Measurements from ENCODE around the gene MOGAT3.

MOGAT3 gene

GRCh38 chr7:101238226-101239182 lies 37.7 kb upstream of the MOGAT3 start:
- Mint-ChIP-seq H3K36me3 (peaks cover 20% of the 10 kb centered on the region), H3K27me3 (no peaks in the 10 kb centered on the region), H3K4me3 (no peak overlapping the region), H3K27ac (no peak overlapping the region), H3K4me1 (peaks cover 16% of the 10 kb centered on the region), H3K9me3 (no peaks in the 10 kb centered on the region)
- DNase-seq = no peak
- CTCF ChIA-PET = interaction anchor here (1.5 kb wide), 1 partner anchor 53 kb away, joined by 7 read pairs; no protein-coding TSS in a partner anchor

GRCh38 chr7:101237206-101238067 lies 36.6 kb upstream of the MOGAT3 start, which contains the start of gene CLDN15:
TSS of gene CLDN15 (minus strand) at chr7:101237802. CDS start at chr7:101237581, 221 bp downstream.
- H3K9me3 Mint-ChIP-seq = no peaks in the 10 kb centered on the region
- CTCF ChIA-PET = interaction anchor here (1.5 kb wide), 1 partner anchor 54 kb away, joined by 7 read pairs; no protein-coding TSS in a partner anchor
- H3K36me3 Mint-ChIP-seq = peaks cover 16% of the 10 kb centered on the region
- no peak for DNase-seq
- H3K4me3 Mint-ChIP-seq = no peak within 1 kb of the TSS
- H3K27ac Mint-ChIP-seq = no peak within 1 kb of the TSS
- no peaks in the 10 kb centered on the region for H3K27me3 Mint-ChIP-seq
- peaks cover 7% of the 10 kb centered on the region for H3K4me1 Mint-ChIP-seq

- peaks cover 16% of the 10 kb centered on the region for H3K36me3 Mint-ChIP-seq
- CTCF ChIA-PET = interaction anchor here (0.6 to 1.5 kb wide), 2 partner anchors 55 to 172 kb away, joined by 3 to 7 read pairs; no protein-coding TSS in a partner anchor
- H3K4me3 Mint-ChIP-seq = no peak overlapping the region
- H3K9me3 Mint-ChIP-seq = no peaks in the 10 kb centered on the region
- no peak overlapping the region for H3K27ac Mint-ChIP-seq
- H3K27me3 Mint-ChIP-seq = no peaks in the 10 kb centered on the region
- DNase-seq = no peak
- H3K4me1 Mint-ChIP-seq = peaks cover 5% of the 10 kb centered on the region
These were observed 35.5 kb upstream of the MOGAT3 start for GRCh38 chr7:101236292-101236835.

- Mint-ChIP-seq H3K9me3 (no peaks in the 10 kb centered on the region), H3K36me3 (peaks cover 15% of the 10 kb centered on the region)
These were observed 34.7 kb upstream of the MOGAT3 start for GRCh38 chr7:101235522-101235921.

GRCh38 chr7:101235050-101235449 lies 34.2 kb upstream of the MOGAT3 start:
- H3K4me1 Mint-ChIP-seq = peaks cover 4% of the 10 kb centered on the region
- CTCF ChIA-PET = interaction anchor here (2.1 to 3.1 kb wide), 2 partner anchors 9 to 48 kb away, joined by 13 to 16 read pairs; partner anchors contain the start of gene FIS1
- H3K4me3 Mint-ChIP-seq = no peak overlapping the region
- H3K27ac Mint-ChIP-seq = no peak overlapping the region
- peaks cover 15% of the 10 kb centered on the region for H3K36me3 Mint-ChIP-seq
- H3K9me3 Mint-ChIP-seq = no peaks in the 10 kb centered on the region
- DNase-seq = no peak
- no peaks in the 10 kb centered on the region for H3K27me3 Mint-ChIP-seq

More at GRCh38 chr7:101235522-101235921, 34.7 kb upstream of the MOGAT3 start:
- CTCF ChIA-PET = interaction anchor here (0.6 to 3.1 kb wide), 3 partner anchors 9 to 173 kb away, joined by 3 to 16 read pairs (median 13); partner anchors contain the start of gene FIS1
- no peak for DNase-seq
- H3K27me3 Mint-ChIP-seq = no peaks in the 10 kb centered on the region
- H3K4me1 Mint-ChIP-seq = peaks cover 3% of the 10 kb centered on the region
- no peak overlapping the region for H3K27ac Mint-ChIP-seq
- H3K4me3 Mint-ChIP-seq = no peak overlapping the region

- Mint-ChIP-seq H3K4me1 (peaks cover 4% of the 10 kb centered on the region), H3K36me3 (peaks cover 15% of the 10 kb centered on the region), H3K4me3 (no peak overlapping the region), H3K9me3 (no peaks in the 10 kb centered on the region), H3K27ac (no peak overlapping the region), H3K27me3 (no peaks in the 10 kb centered on the region)
- no peak for DNase-seq
- CTCF ChIA-PET = interaction anchor here (2.1 to 3.1 kb wide), 2 partner anchors 10 to 48 kb away, joined by 13 to 16 read pairs; partner anchors contain the start of gene FIS1
These were observed 33.8 kb upstream of the MOGAT3 start for GRCh38 chr7:101234636-101235035.

- Mint-ChIP-seq H3K27me3 (no peaks in the 10 kb centered on the region), H3K27ac (no peak overlapping the region), H3K4me3 (no peak overlapping the region), H3K36me3 (peaks cover 14% of the 10 kb centered on the region), H3K9me3 (no peaks in the 10 kb centered on the region), H3K4me1 (peaks cover 4% of the 10 kb centered on the region)
- DNase-seq = no peak
- CTCF ChIA-PET = interaction anchor here (2.1 to 3.1 kb wide), 2 partner anchors 10 to 49 kb away, joined by 13 to 16 read pairs; partner anchors contain the start of gene FIS1
These were observed 33.2 kb upstream of the MOGAT3 start for GRCh38 chr7:101233907-101234547.

- Mint-ChIP-seq H3K4me1 (peaks cover 4% of the 10 kb centered on the region), H3K4me3 (no peak overlapping the region), H3K36me3 (peaks cover 18% of the 10 kb centered on the region), H3K27me3 (no peaks in the 10 kb centered on the region), H3K27ac (no peak overlapping the region), H3K9me3 (no peaks in the 10 kb centered on the region)
- CTCF ChIA-PET = interaction anchor here (3.1 kb wide), 1 partner anchor 12 kb away, joined by 16 read pairs; the partner anchor contains the start of gene FIS1
- no peak for DNase-seq
These were observed 31.5 kb upstream of the MOGAT3 start for GRCh38 chr7:101232141-101232850.

GRCh38 chr7:101231644-101232043 lies 30.8 kb upstream of the MOGAT3 start:
- Mint-ChIP-seq H3K4me1 (peaks cover 4% of the 10 kb centered on the region), H3K4me3 (no peak overlapping the region), H3K27ac (peak overlapping the region; percentile 14), H3K36me3 (peaks cover 22% of the 10 kb centered on the region), H3K27me3 (no peaks in the 10 kb centered on the region), H3K9me3 (no peaks in the 10 kb centered on the region)
- CTCF ChIA-PET = interaction anchor here (1.1 kb wide), 1 partner anchor 12 kb away, joined by 3 read pairs; no protein-coding TSS in a partner anchor
- DNase-seq = no peak

GRCh38 chr7:101226721-101227120 lies 25.9 kb upstream of the MOGAT3 start:
- Mint-ChIP-seq H3K27ac (no peak overlapping the region), H3K4me3 (no peak overlapping the region), H3K27me3 (no peaks in the 10 kb centered on the region), H3K9me3 (no peaks in the 10 kb centered on the region), H3K4me1 (peaks cover 9% of the 10 kb centered on the region), H3K36me3 (peaks cover 46% of the 10 kb centered on the region)
- no peak for DNase-seq
- CTCF ChIA-PET = no interaction called here

- H3K4me1 Mint-ChIP-seq = peaks cover 9% of the 10 kb centered on the region
These were observed 24.8 kb upstream of the MOGAT3 start for GRCh38 chr7:101225650-101226049.

GRCh38 chr7:101223528-101223927 lies 22.7 kb upstream of the MOGAT3 start:
- peaks cover 24% of the 10 kb centered on the region for H3K4me1 Mint-ChIP-seq
- H3K36me3 Mint-ChIP-seq = peaks cover 45% of the 10 kb centered on the region
- peak overlapping the region; percentile 45 for H3K27ac Mint-ChIP-seq
- H3K4me3 Mint-ChIP-seq = no peak overlapping the region
- no peaks in the 10 kb centered on the region for H3K27me3 Mint-ChIP-seq
- no peaks in the 10 kb centered on the region for H3K9me3 Mint-ChIP-seq
- no peak for DNase-seq
- CTCF ChIA-PET = no interaction called here

More at GRCh38 chr7:101225650-101226049, 24.8 kb upstream of the MOGAT3 start:
- no peaks in the 10 kb centered on the region for H3K9me3 Mint-ChIP-seq
- DNase-seq = no peak
- peaks cover 53% of the 10 kb centered on the region for H3K36me3 Mint-ChIP-seq
- CTCF ChIA-PET = no interaction called here
- H3K4me3 Mint-ChIP-seq = no peak overlapping the region
- no peak overlapping the region for H3K27ac Mint-ChIP-seq
- H3K27me3 Mint-ChIP-seq = no peaks in the 10 kb centered on the region
